ENCODE measurements around the gene HSPA9. TPM values are rescaled to one million over a fixed set of nuclear protein-coding genes. Genes with fewer than 3 reads are reported as not detected.

HSPA9 gene
- total and polyA plus RNA-seq, 9 of the 15 experiments (the other 6 are each of a cell fraction or from before 2014, with no cell fraction given), result 195 to 583 (median 514) TPM

GRCh38 chr5:138575194-138576015, at the start of gene HSPA9 (continued):
- peak; percentile 99 for TF ChIP-seq L3MBTL2 (IDR thresholded peaks at IDR 0.05)
- TF ChIP-seq ZBTB17 (CRISPR knock-in tag; IDR thresholded peaks at IDR 0.05), result no peak; the same call in 1 of the 2 replicates
- TF ChIP-seq TCF7 (IDR thresholded peaks at IDR 0.05; ENCODE audit: borderline replicate concordance), result no peak; the same call in 1 of the 2 replicates
- no peak for TF ChIP-seq STAT5B (CRISPR knock-in tag; IDR thresholded peaks at IDR 0.05)
- TF ChIP-seq CHD2 (IDR thresholded peaks at IDR 0.05; ENCODE audit: low read depth, low read length), result peak; percentile 61
- TF ChIP-seq HDAC8 (tag; IDR thresholded peaks at IDR 0.05), result peak; percentile 78
- no peak for TF ChIP-seq ZNF778 (CRISPR knock-in tag; IDR thresholded peaks at IDR 0.05)
- TF ChIP-seq ZNF134 (CRISPR knock-in tag; conservative IDR thresholded peaks at IDR 0.05), result no peak
- TF ChIP-seq PRMT5 (CRISPR knock-in tag; IDR thresholded peaks at IDR 0.05), result no peak
- no peak for TF ChIP-seq ZFPM2 (CRISPR knock-in tag; IDR thresholded peaks at IDR 0.05)
- TF ChIP-seq DDX20 (tag; IDR thresholded peaks at IDR 0.05; ENCODE audit: low read depth), result no peak
- TF ChIP-seq MTA2 (IDR thresholded peaks at IDR 0.05; ENCODE audit: low read depth), result no peak
- no peak for TF ChIP-seq ZNF354B (CRISPR knock-in tag; IDR thresholded peaks at IDR 0.05)
- TF ChIP-seq HDAC1 (IDR thresholded peaks at IDR 0.05), result peak; percentile 79 to 99; a peak in 3 of 4 replicates
- TF ChIP-seq GATAD2B (IDR thresholded peaks at IDR 0.05; ENCODE audit: borderline replicate concordance), result no peak
- no peak for TF ChIP-seq TRIM25 (IDR thresholded peaks at IDR 0.05; ENCODE audit: borderline replicate concordance)
- 0 out of 2 replicates have a peak, but pooled peaks have one; percentile 37 for TF ChIP-seq SMARCA4 (IDR thresholded peaks at IDR 0.05)
- TF ChIP-seq MCM2 (IDR thresholded peaks at IDR 0.05; ENCODE audit: low read depth), result no peak
- TF ChIP-seq ZNF507 (tag; conservative IDR thresholded peaks at IDR 0.05), result no peak
- peak; percentile 89 for TF ChIP-seq ZSCAN32 (CRISPR knock-in tag; IDR thresholded peaks at IDR 0.05)
- TF ChIP-seq ETV1 (tag; conservative IDR thresholded peaks at IDR 0.05; ENCODE audit: low read depth), result peak; percentile 97
- 0 out of 2 replicates have a peak, but pooled peaks have one; percentile 18 for TF ChIP-seq SMC3 (conservative IDR thresholded peaks at IDR 0.05; ENCODE audit: insufficient read depth, low read depth, low read length)
- no peak for TF ChIP-seq RNF219 (CRISPR knock-in tag; IDR thresholded peaks at IDR 0.05)
- no peak for TF ChIP-seq LARP7 (IDR thresholded peaks at IDR 0.05)
- no peak for TF ChIP-seq HMG20B (CRISPR knock-in tag; IDR thresholded peaks at IDR 0.05)
- TF ChIP-seq HDAC3 (IDR thresholded peaks at IDR 0.05; ENCODE audit: borderline replicate concordance, partially characterized antibody), result no peak
- peak; percentile 83 for TF ChIP-seq PHF8 (IDR thresholded peaks at IDR 0.05; ENCODE audit: borderline replicate concordance, low read length)

Data from K562 (cell line).